IMR-90 (cell line): ENCODE results near the gene GNGT1. TPM values are rescaled to one million over a fixed set of nuclear protein-coding genes. Genes with fewer than 3 reads are reported as not detected.

Source experiments
- ATAC-seq: fragments of 200-7000 bp; cut with Tn5 transposase; 2 replicates; pipeline ENCODE4 v1.9.1; 2020; ENCODE audit warnings: low read depth, mild to moderate bottlenecking, moderate library complexity
- BruUV-seq: library from RNA; stranded (reverse); fragments of 400-500 nt; replicated peaks from 2 replicates; lab custom pipeline; 2021; lab: Mats Ljungman, UMichigan
- CTCF ChIA-PET: fragments of 300-600 bp; formaldehyde crosslinking; extraction: SDS; loops from one replicate; lab custom pipeline; 2021; ENCODE audit warnings: antibody characterized with exemption; lab: Yijun Ruan, JAX
- POLR2A ChIA-PET: fragments of 300-600 bp; sonication (Branson Sonifier 250); formaldehyde crosslinking; loops from one replicate; lab custom pipeline; 2022; ENCODE audit warnings: antibody characterized with exemption; ENCODE audit not compliant: unreplicated experiment; lab: Charles Lee
- DNase-seq: peaks from one replicate; pipeline ENCODE4 v3.0.0; 2013
- H2AFZ ChIP-seq: replicated peaks from 2 replicates; pipeline ENCODE3; 2013; ENCODE audit warnings: low read length, mild to moderate bottlenecking; ENCODE audit not compliant: poor library complexity
- H2AK5ac ChIP-seq: 2 replicates; pipeline ENCODE4 v1.6.1; 2013; ENCODE audit warnings: low read depth, low read length, inconsistent platforms
- H2AK9ac ChIP-seq: replicated peaks from 2 replicates; pipeline ENCODE3; 2013; ENCODE audit warnings: mild to moderate bottlenecking, low read depth, low read length, moderate library complexity; ENCODE audit not compliant: poor library complexity
- H2BK120ac ChIP-seq: 2 replicates; pipeline ENCODE4 v1.6.1; 2013; ENCODE audit warnings: low read depth, low read length, inconsistent platforms
- H2BK15ac ChIP-seq: 3 replicates; pipeline ENCODE4 v1.6.1; 2013; ENCODE audit warnings: low read depth, low read length, inconsistent platforms
- H2BK20ac ChIP-seq: 2 replicates; pipeline ENCODE4 v1.6.1; 2013; ENCODE audit warnings: low read depth, mild to moderate bottlenecking, inconsistent platforms, low read length, moderate library complexity
- H2BK5ac ChIP-seq: 2 replicates; pipeline ENCODE4 v1.6.1; 2013; ENCODE audit warnings: mild to moderate bottlenecking, low read depth, low read length, inconsistent platforms; ENCODE audit not compliant: poor library complexity, severe bottlenecking
- H3K14ac ChIP-seq: replicated peaks from 2 replicates; pipeline ENCODE4 v1.6.1; 2013; ENCODE audit warnings: low read depth, low read length, inconsistent platforms
- H3K18ac ChIP-seq: 2 replicates; pipeline ENCODE4 v1.6.1; 2013; ENCODE audit warnings: low read depth, low read length, control low read depth
- H3K23ac ChIP-seq: 2 replicates; pipeline ENCODE4 v1.6.1; 2013; ENCODE audit warnings: low read depth, low read length, inconsistent platforms
- H3K27ac ChIP-seq: 2 replicates; pipeline ENCODE4 v1.5.1; 2013; ENCODE audit warnings: mild to moderate bottlenecking, control low read depth, low read length; ENCODE audit not compliant: insufficient read depth
- H3K27me3 ChIP-seq: 2 replicates; pipeline ENCODE4 v1.6.1; 2013; ENCODE audit warnings: low read length; ENCODE audit not compliant: control insufficient read depth, insufficient read depth
- H3K36me3 ChIP-seq: 2 replicates; pipeline ENCODE4 v1.6.1; 2013; ENCODE audit warnings: low read length, mixed read lengths; ENCODE audit not compliant: control insufficient read depth, insufficient read depth
- H3K4ac ChIP-seq: 2 replicates; pipeline ENCODE4 v1.6.1; 2013; ENCODE audit warnings: low read depth, low read length, inconsistent platforms
- H3K4me1 ChIP-seq: 2 replicates; pipeline ENCODE4 v1.6.1; 2013; ENCODE audit warnings: low read length, mixed read lengths; ENCODE audit not compliant: control insufficient read depth, insufficient read depth
- H3K4me2 ChIP-seq: 2 replicates; pipeline ENCODE4 v1.6.1; 2013; ENCODE audit warnings: low read depth, mild to moderate bottlenecking, control low read depth, low read length, moderate library complexity
- H3K4me3 ChIP-seq: 2 replicates; pipeline ENCODE4 v1.5.1; 2013; ENCODE audit warnings: low read depth, mild to moderate bottlenecking, control low read depth, low read length, moderate library complexity; ENCODE audit not compliant: insufficient read depth
- H3K56ac ChIP-seq: 2 replicates; pipeline ENCODE4 v1.6.1; 2013; ENCODE audit warnings: low read length, inconsistent platforms; ENCODE audit not compliant: insufficient read depth; ENCODE audit errors: extremely low read depth
- H3K79me1 ChIP-seq, 2 experiments: 2 replicates each; pipeline ENCODE4 v1.6.1; 2013; ENCODE audit warnings: low read length in 2 of 2, inconsistent platforms in 1 of 2, low read depth in 1 of 2
- H3K9ac ChIP-seq: 2 replicates; pipeline ENCODE4 v1.6.1; 2013; ENCODE audit warnings: low read depth, low read length, control low read depth
- H3K9me1 ChIP-seq: 2 replicates; pipeline ENCODE4 v1.6.1; 2013; ENCODE audit warnings: low read length, inconsistent platforms; ENCODE audit not compliant: insufficient read depth
- H3K9me3 ChIP-seq: 2 replicates; pipeline ENCODE4 v1.6.1; 2013; ENCODE audit warnings: low read length; ENCODE audit not compliant: control insufficient read depth, insufficient read depth
- H4K20me1 ChIP-seq: 2 replicates; pipeline ENCODE4 v1.6.1; 2013; ENCODE audit warnings: low read length, inconsistent platforms; ENCODE audit not compliant: insufficient read depth
- H4K5ac ChIP-seq: 2 replicates; pipeline ENCODE4 v1.6.1; 2013; ENCODE audit warnings: mild to moderate bottlenecking, low read depth, low read length, control low read depth
- H4K8ac ChIP-seq, 2 experiments: 2 replicates each; pipeline ENCODE4 v1.6.1; 2013; ENCODE audit warnings: low read depth in 2 of 2, low read length in 2 of 2, control low read depth in 1 of 2, inconsistent platforms in 1 of 2
- H4K91ac ChIP-seq: 2 replicates; pipeline ENCODE4 v1.6.1; 2013; ENCODE audit warnings: low read depth, low read length, inconsistent platforms; ENCODE audit not compliant: insufficient read depth
- BHLHE40 ChIP-seq: fragments of 150-350 bp; IDR thresholded peaks from 2 replicates; pipeline ENCODE4 v1.6.1; 2016; ENCODE audit warnings: mild to moderate bottlenecking, low read depth, low read length
- POLR2A ChIP-seq: IDR thresholded peaks from 2 replicates; pipeline ENCODE4 v1.6.1; 2012; ENCODE audit warnings: mild to moderate bottlenecking, low read depth, low read length
- WGBS, 2 experiments: methylation state at CpG; one replicate each; pipeline versions ENCODE4 v1.1.5 to v1.1.7; 2013; ENCODE audit warnings: missing lambda C conversion rate in 2 of 2; ENCODE audit not compliant: insufficient read length in 1 of 2; ENCODE audit errors: extremely low coverage in 2 of 2; 5-methylcytosine and 5-hydroxymethylcytosine counted together
- dilution Hi-C: fragments of 300-500 bp; cut with HindIII; formaldehyde crosslinking; loops from one replicate; pipeline ENCODE4 v1.14.3; 2018; ENCODE audit warnings: low sequenced_read_pairs; ENCODE audit not compliant: unreplicated experiment
- in situ Hi-C: fragments of 300-500 bp; cut with MboI; formaldehyde crosslinking; loops from 3 replicates; pipeline ENCODE4 v1.14.3; 2019; ENCODE audit warnings: low sequenced_read_pairs, inconsistent platforms, mixed read lengths
- intact Hi-C: fragments of 100-400 bp; cut with micrococcal nuclease; formaldehyde crosslinking; loops from 2 replicates; pipeline ENCODE4 v1.10.0; 2022
- polyA plus RNA-seq, 3 experiments: library from polyadenylated mRNA; depleted of rRNA; stranded (reverse); fragments of >200 nt; gene quantifications; 2 replicates each; pipeline ENCODE4 v1.2.3, GENCODE V29; 2012; ENCODE audit warnings: low replicate concordance in 1 of 3
- total RNA-seq: library from RNA; depleted of rRNA; stranded (reverse); fragments of >200 nt; gene quantifications from 2 replicates; pipeline ENCODE4 v1.2.3, GENCODE V29; 2012

Gene GNGT1
- total and polyA plus RNA-seq, 2 of the 4 experiments (the other 2 are of a cell fraction), result not detected

DNA sequence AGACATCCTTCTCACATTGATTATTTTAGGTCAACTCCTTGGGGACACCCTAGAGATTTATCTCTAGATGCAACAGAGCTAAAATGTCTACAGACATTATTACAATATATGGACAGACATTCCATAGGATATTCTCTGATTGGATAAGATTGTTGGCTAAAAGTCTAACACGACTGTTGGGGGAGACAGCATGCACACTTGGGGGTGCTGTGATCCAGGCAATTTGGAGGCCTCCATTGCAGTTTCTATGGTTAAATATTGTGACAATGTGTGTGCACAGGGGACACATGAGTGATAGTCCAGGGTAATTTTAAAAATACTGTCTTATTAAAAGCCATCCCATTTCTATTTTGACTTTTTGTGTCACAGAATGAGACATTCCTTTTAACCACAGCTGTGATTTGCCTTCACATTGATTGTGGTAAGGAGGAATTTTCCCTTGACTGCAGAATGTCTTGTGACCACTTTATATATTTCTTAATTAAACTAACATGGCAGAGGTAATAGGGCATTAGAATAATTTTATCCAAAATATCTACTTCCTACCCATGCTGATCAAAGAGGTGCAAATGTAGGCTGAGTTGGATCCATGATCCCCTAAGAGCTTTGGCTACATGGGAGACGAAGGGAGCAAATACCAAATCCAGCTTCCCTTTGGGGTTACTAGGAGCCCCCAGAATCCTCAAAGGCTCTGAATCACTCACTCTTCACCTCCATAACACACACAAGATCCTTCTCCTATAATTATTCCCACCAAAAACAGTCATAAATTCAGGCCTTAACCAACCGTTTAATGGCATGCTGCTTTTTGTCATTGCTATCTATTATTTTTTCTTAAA is 23.1 kb upstream of the GNGT1 start:
- Histone ChIP-seq H2BK15ac (no peak overlapping the region), H3K4me1 (no peaks in the 10 kb centered on the region), H4K8ac (no peak overlapping the region), H3K27ac (no peak overlapping the region), H3K9ac (no peak overlapping the region), H4K5ac (no peak overlapping the region), H3K56ac (no peak overlapping the region), H3K14ac (no peak overlapping the region), H3K23ac (no peak overlapping the region), H3K9me1 (no peaks in the 10 kb centered on the region), H2BK20ac (no peak overlapping the region), H3K36me3 (no peaks in the 10 kb centered on the region; the same call in 1 of the 2 replicates), H2AFZ (no peak overlapping the region), H2AK9ac (no peak overlapping the region), H3K9me3 (peaks cover 2% of the 10 kb centered on the region; the same call in 1 of the 2 replicates), H4K91ac (no peak overlapping the region), H2BK5ac (no peak overlapping the region), H2AK5ac (no peak overlapping the region), H2BK120ac (no peak overlapping the region), H3K79me1 (no peaks in the 10 kb centered on the region), H3K4ac (no peak overlapping the region), H3K18ac (no peak overlapping the region), H3K4me3 (no peak overlapping the region), H3K4me2 (no peak overlapping the region), H3K27me3 (no peaks in the 10 kb centered on the region), H4K20me1 (no peaks in the 10 kb centered on the region; the same call in 1 of the 2 replicates)
- ChIA-PET POLR2A (no interaction called here), CTCF (no interaction called here)
- dilution Hi-C loops (no loop called here), intact Hi-C loops (no loop called here), in situ Hi-C loops (no loop called here)
- WGBS, 2 experiments, result no CpG with 5 or more reads among the region's 3 CpGs
- DNase-seq (no peak), ATAC-seq (no peak)
- no TSS peak for BruUV-seq
- no peak for TF ChIP-seq BHLHE40
- TF ChIP-seq POLR2A, result peak; percentile 39; the same call in 1 of the 2 replicates
